Erythroblast (primary cell): ENCODE results near the gene NPIPB8.

Experiments
- GATA1 ChIP-seq: IDR thresholded peaks from 2 replicates; pipeline ENCODE4 v1.6.1; 2011; ENCODE audit warnings: low read depth, mild to moderate bottlenecking, control low read depth, low read length, moderate library complexity
- POLR2A ChIP-seq: IDR thresholded peaks from 2 replicates; pipeline ENCODE4 v1.6.1; 2011; ENCODE audit warnings: mild to moderate bottlenecking, low read length

GRCh38 chr16:28623172-28623711 lies 14.6 kb upstream of the NPIPB8 start:
- TF ChIP-seq POLR2A = peak; percentile 53
- TF ChIP-seq GATA1 = no peak
